HFFc6 (cell line): Measurements from ENCODE around the gene SF3B2. TPM values are rescaled to one million over a fixed set of nuclear protein-coding genes. Genes with fewer than 3 reads are reported as not detected.

Experiments
- DNase-seq: peaks from one replicate; pipeline ENCODE4 v3.0.0-alpha.2; 2018
- H3K27ac Mint-ChIP-seq: 2 replicates; pipeline ENCODE4 v1.8.0; 2020; ENCODE audit warnings: mild to moderate bottlenecking, mixed read lengths
- H3K27me3 Mint-ChIP-seq: 2 replicates; pipeline ENCODE4 v1.8.0; 2021; ENCODE audit warnings: mild to moderate bottlenecking, moderate library complexity, mixed read lengths; ENCODE audit not compliant: insufficient read depth
- H3K36me3 Mint-ChIP-seq: 2 replicates; pipeline ENCODE4 v1.8.0; 2021; ENCODE audit warnings: low read depth, mixed read lengths
- H3K4me1 Mint-ChIP-seq: 2 replicates; pipeline ENCODE4 v1.8.0; 2020; ENCODE audit warnings: low read depth, mixed read lengths
- H3K4me3 Mint-ChIP-seq: 2 replicates; pipeline ENCODE4 v1.8.0; 2020; ENCODE audit warnings: mild to moderate bottlenecking, moderate library complexity, mixed read lengths
- H3K9me3 Mint-ChIP-seq: 2 replicates; pipeline ENCODE4 v1.8.0; 2020; ENCODE audit warnings: mild to moderate bottlenecking, mixed read lengths
- CTCF ChIP-seq: fragments of 200-600 bp; sonication (generic); IDR thresholded peaks from 2 replicates; pipeline ENCODE4 v1.5.0; 2021; ENCODE audit warnings: antibody characterized with exemption, mild to moderate bottlenecking
- total RNA-seq, 6 experiments: library from RNA; stranded (reverse); fragmentation: NEBNext Ultra II Directional; extraction: Animal tissue kit (Norgen Biotek cat#: 25700); gene quantifications; 2 replicates in 1 of 6; 3 replicates in 5 of 6; pipeline ENCODE4 v1.2.3, GENCODE V29; 2021

SF3B2 gene
- total RNA-seq, 6 experiments from 2014 or later = 199 to 240 (median 222) TPM

DNA sequence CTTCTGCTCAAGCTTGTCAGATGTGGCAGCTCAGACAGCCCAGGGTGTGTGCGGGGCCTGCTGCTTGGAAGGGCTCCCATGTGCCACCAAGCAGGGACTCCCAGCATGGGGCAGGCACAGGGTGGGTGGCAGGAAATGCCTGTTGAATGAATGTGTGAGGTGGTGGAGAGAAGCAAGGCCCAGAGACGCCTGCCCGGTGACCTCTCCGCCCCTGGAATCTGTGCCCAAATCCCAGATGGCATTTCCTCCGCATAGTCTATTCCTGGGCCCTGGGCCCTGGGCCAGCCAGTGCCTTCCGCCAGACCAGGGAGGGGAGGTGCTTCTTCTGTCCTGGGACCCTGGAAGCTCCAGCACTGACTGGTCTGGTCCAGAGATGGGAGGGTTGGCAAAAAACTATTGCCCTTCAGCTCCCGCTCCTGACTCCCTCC is 36.7 kb upstream of the SF3B2 start:
- H3K4me1 Mint-ChIP-seq = peaks cover 44% of the 10 kb centered on the region
- no peaks in the 10 kb centered on the region; the same call in 1 of the 2 replicates for H3K27me3 Mint-ChIP-seq
- no peak overlapping the region; the same call in 1 of the 2 replicates for H3K4me3 Mint-ChIP-seq
- peak; percentile 39 for DNase-seq
- H3K27ac Mint-ChIP-seq = peak overlapping the region; percentile 74
- H3K9me3 Mint-ChIP-seq = no peaks in the 10 kb centered on the region
- H3K36me3 Mint-ChIP-seq = no peaks in the 10 kb centered on the region
- TF ChIP-seq CTCF = no peak

DNA sequence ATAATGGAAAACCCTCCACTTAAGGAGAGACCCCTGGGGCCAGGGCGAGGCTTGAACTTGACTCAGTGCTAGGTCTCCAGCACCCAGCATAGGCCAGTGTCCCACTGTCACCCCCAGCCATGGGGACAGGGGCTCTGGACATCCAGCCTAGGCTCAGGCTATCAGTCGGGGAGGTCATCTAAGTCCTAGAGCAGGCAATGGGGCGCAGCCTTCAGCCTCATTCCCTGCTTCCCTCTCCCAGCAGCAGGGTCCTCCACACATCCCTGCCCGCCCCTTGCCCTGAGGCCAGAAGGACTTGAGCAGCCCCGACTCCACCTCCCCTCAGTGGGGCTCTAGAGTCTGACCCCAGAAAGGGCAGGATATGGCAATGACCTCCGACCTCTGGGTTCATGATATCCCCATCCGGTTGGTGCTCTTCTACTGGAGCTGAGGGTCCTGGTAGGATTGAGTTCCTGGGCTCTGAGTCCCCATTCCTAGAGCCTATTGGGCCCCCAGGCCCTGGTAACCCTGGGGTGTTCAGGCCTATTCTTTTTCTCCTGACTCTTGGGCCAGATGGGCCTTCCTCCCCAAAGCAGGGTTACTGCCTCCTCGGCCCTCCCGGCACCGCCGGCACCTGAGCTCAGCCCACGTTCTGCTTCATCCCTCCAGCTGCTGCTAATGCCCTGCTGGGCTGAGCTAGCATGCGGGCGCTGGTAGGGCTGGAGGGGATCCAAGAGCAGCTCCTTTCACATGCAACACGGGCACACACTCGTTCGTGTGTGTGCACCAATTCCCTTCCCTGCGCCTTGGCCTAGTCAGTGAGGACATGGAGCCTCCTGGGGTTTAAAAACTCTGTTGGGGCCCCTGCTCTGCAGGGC is 36.0 kb upstream of the SF3B2 start:
- H3K27ac Mint-ChIP-seq = peak overlapping the region; percentile 74

DNA sequence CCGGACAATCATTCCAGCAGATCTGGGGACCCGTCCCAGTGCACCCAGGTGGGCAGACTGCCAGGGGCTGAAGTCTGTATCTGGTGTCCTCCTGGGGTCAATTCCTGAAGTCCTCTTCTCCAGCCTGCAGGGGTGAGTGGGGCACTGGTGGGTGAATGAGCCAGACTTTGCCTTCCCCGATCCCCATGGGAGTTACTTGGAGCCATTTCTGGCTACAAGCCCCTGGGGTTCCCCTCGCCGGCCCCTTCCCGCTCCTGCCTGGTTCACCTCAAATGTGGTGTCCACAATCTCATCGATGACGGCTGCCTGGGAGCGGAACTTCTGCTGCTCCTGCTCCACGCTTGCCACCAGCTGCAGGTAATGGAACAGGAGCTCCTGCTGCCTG is 35.4 kb upstream of the SF3B2 start:
- Mint-ChIP-seq H3K9me3 (no peaks in the 10 kb centered on the region), H3K4me1 (peaks cover 52% of the 10 kb centered on the region), H3K27me3 (no peaks in the 10 kb centered on the region; the same call in 1 of the 2 replicates), H3K27ac (no peak overlapping the region), H3K36me3 (no peaks in the 10 kb centered on the region), H3K4me3 (no peak overlapping the region)
- no peak for TF ChIP-seq CTCF
- no peak for DNase-seq

More for the DNA sequence above, 36.0 kb upstream of the SF3B2 start:
- no peaks in the 10 kb centered on the region for H3K36me3 Mint-ChIP-seq
- no peaks in the 10 kb centered on the region for H3K9me3 Mint-ChIP-seq
- H3K27me3 Mint-ChIP-seq = no peaks in the 10 kb centered on the region; the same call in 1 of the 2 replicates
- no peak for TF ChIP-seq CTCF
- H3K4me1 Mint-ChIP-seq = peaks cover 50% of the 10 kb centered on the region
- no peak overlapping the region for H3K4me3 Mint-ChIP-seq
- DNase-seq = no peak

DNA sequence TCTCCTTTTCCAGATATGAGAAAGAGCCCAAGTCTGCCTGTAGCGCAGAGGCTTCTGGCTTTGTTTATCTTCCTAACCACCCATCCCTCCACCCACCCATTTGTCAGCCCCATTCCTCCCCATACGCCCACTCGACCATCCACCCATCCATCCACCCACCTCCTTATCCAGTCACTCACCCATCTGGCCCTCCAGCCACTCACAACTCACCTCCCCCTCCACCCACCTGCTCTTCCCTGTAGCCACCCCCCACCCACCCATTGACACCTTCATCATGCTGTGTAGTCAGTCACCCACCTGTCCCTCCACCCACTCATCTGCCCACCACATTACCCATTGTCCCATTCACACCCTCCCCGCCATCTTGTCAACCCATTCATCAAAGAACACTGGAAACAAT is 34.8 kb upstream of the SF3B2 start:
- TF ChIP-seq CTCF = no peak
- Mint-ChIP-seq H3K9me3 (no peaks in the 10 kb centered on the region), H3K27me3 (no peaks in the 10 kb centered on the region; the same call in 1 of the 2 replicates), H3K4me1 (peaks cover 54% of the 10 kb centered on the region), H3K27ac (no peak overlapping the region), H3K36me3 (no peaks in the 10 kb centered on the region), H3K4me3 (no peak overlapping the region)
- DNase-seq = no peak

DNA sequence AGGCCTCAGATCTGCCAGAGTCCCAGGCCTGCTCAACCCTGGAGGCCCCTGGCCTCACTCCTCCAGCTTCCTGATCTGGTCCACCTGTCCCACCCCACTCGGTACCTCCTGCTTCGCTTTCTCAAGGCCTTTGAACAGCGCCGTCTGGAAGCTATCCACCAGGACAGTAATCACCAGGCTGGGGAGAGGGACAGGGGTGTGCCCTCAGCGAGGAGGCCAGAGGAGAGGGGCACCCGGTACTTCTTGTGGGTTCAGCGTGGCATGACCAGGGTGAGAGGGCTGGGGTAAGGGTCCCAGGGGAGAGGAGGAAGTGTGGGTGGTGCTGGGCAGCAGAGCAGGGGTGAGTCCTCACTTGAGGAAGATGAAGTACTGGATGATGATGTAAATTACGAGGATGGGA is 32.0 kb upstream of the SF3B2 start:
- no peak for TF ChIP-seq CTCF
- H3K4me1 Mint-ChIP-seq = peaks cover 42% of the 10 kb centered on the region
- H3K9me3 Mint-ChIP-seq = no peaks in the 10 kb centered on the region
- DNase-seq = no peak
- peak overlapping the region; percentile 78; the same call in 1 of the 2 replicates for H3K27ac Mint-ChIP-seq
- H3K36me3 Mint-ChIP-seq = no peaks in the 10 kb centered on the region
- no peaks in the 10 kb centered on the region; the same call in 1 of the 2 replicates for H3K27me3 Mint-ChIP-seq
- no peak overlapping the region for H3K4me3 Mint-ChIP-seq
